Hair follicle dermal papilla cell (primary cell): ENCODE data around the gene FZD7. TPM values are rescaled to one million over a fixed set of nuclear protein-coding genes. Genes with fewer than 3 reads are reported as not detected.

ENCODE experiments used
- total RNA-seq: library from RNA; depleted of rRNA; stranded (reverse); fragments of >200 nt; gene quantifications from 2 replicates; pipeline ENCODE4 v1.2.3, GENCODE V29; 2012

FZD7 gene
- total RNA-seq, result 21.3 and 22.6 TPM in 2 replicates

DNA sequence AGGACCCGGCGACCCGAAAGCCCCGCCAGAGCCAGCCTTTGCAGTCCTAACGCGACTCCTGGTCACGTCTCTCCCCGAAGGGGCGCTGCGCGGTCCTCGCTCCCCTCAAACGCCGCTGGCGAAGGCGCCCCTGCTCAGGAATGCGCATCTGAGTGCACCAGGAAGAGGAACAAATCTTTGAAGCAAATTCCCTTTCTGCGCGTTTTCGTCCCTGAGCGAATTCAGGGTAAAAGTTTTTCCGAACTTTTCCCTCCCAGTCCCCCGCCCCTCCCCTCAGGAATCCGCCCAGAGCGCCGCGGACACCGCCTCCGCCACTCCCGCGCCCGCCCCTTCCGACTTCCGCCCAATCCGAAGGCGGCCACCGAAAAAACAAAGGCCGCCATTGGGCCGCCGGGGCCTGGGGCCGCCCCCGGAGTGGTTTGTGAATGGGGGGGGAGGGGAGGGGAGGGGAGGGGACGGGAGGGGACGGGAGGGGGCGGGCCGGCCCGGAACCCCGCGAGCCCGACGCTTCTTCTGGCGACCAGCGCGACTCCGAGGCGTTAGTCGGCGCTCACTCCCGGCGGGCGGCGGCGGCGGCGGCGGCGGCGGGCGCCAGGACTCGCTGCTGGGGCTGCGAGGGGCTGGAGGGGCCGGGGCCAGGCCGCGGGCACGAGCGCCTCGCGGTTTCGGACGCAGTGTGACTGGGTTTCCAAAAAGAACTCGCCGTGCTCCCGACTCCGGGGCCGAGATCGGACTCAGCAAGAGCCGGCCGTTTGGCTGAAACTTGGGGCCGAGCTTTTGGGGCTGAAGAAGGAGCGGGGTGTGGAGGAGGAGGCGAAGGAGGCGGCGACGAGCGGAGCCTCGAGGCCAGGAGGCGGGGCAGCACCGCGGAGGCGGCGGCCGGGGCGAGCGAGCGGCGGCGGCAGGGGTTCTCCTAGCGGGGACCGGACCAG is at the start of gene FZD7:
FZD7 (plus strand) TSS at position 539 of the 932 bp plus-strand sequence. CDS start 793 bp downstream, outside the sequence.

DNA sequence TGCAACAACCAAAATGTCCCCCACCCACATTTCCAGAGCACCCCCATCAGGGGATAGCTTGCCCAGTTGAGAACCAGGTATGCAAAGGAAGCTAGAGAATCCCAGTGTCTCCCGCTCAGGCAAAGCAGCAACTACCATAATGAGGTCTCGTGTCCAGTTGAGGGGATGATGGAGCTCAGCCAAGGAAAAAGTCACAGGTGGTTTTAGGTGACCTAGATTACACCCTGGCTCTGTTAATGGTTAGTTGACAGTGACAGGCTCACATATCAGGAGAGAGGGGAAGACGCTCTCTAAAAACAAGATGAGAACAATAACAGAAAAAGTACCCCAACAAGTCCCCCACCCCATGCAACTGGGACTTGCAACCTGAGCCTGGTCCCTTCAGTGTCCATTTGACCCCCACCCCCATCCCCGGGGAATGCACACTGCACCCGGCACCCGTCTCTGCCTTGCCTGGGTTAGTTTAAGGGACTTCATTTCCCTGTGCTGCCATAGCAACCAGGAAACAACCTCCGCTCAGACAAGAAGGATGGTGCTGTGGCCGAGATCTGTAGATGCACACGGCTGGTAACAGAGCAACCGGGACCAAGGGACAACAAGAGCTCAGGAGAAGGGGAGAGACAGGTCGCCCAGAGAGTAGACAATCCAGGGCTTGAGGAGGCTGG is 39.2 kb downstream of the FZD7 start, which contains the start of gene KIAA2012:
KIAA2012 (plus strand) TSS at position 519 of the 665 bp plus-strand sequence. CDS start 373 bp downstream, outside the sequence.

Other genes starting within 250 kb of the FZD7 start
- gene CDK15, start 227.3 kb upstream of the FZD7 start, total RNA-seq, result 2.8 and 4.7 TPM in 2 replicates
- not detected in 2 replicates for gene KIAA2012, start 39.4 kb downstream of the FZD7 start, total RNA-seq
- gene SUMO1, start 204.7 kb downstream of the FZD7 start, total RNA-seq, result 84.2 and 92.0 TPM in 2 replicates
- gene NOP58, start 231.9 kb downstream of the FZD7 start, total RNA-seq, result 40.2 and 42.1 TPM in 2 replicates